ENCODE measurements around the gene LEKR1. TPM values are rescaled to one million over a fixed set of nuclear protein-coding genes. Genes with fewer than 3 reads are reported as not detected.
A peak's percentile ranks its signal among the peaks of the same experiment; 100 is the strongest.

LEKR1 gene
- total and polyA plus RNA-seq, 9 of the 15 experiments (the other 6 are each of a cell fraction or from before 2014, with no cell fraction given): 0.76 to 1.8 (median 1.2) TPM

DNA sequence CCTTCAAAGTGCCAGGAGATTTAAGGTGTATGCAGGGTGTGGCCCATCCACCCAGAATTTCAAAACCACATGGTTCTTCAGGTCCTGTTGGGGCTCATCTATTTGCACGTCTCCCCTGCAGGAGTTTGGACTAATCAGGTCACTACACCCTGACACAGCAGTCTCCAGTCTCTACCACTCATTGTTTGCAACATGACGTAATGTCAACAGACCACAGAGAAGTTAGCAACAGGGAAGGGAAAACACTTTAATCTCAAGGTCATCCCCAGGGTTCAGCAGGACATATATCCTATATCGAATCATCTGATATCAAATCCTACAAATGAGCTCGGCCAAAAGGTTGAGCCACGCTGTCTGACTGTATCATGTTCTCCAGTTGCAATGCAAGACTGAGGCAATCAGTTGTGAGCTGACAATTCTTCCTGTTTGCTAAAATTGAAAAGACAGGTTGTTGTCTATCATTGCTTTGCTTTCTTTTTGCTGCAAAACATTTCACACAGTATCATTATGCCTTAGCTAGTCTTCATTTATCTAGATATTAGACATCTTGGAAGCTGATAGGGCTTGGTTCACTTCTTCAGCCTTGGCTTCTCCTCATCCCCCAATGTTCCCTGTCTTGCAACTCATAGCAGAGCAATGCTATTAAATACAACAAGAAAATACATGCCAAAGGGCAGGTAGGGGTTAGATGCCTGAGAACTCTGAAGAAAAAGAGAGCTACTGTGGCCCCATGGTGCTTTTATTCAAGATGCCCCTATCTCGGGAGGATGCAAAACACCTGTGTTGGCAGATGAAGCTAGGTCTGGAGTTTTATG, 13.4 kb upstream of the LEKR1 start (continued):
- TF ChIP-seq DIDO1 (tag; IDR thresholded peaks at IDR 0.05; ENCODE audit: low read depth): no peak
- no peak for TF ChIP-seq ZNF699 (CRISPR knock-in tag; IDR thresholded peaks at IDR 0.05; ENCODE audit: insufficient replicate concordance)
- TF ChIP-seq CTCF (IDR thresholded peaks at IDR 0.05 in 2 of 3, conservative IDR thresholded peaks at IDR 0.05 in 1 of 3; ENCODE audit: insufficient read depth in 2 of 3, low read depth in 1 of 3, low read length in 3 of 3): no peak
- TF ChIP-seq, protein P1, sequence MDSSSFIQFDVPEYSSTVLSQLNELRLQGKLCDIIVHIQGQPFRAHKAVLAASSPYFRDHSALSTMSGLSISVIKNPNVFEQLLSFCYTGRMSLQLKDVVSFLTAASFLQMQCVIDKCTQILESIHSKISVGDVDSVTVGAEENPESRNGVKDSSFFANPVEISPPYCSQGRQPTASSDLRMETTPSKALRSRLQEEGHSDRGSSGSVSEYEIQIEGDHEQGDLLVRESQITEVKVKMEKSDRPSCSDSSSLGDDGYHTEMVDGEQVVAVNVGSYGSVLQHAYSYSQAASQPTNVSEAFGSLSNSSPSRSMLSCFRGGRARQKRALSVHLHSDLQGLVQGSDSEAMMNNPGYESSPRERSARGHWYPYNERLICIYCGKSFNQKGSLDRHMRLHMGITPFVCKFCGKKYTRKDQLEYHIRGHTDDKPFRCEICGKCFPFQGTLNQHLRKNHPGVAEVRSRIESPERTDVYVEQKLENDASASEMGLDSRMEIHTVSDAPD (CRISPR knock-in tag; IDR thresholded peaks at IDR 0.05): no peak
- no peak for TF ChIP-seq HOXB6 (CRISPR knock-in tag; IDR thresholded peaks at IDR 0.05; ENCODE audit: borderline replicate concordance)
- no peak for TF ChIP-seq SMARCA5 (IDR thresholded peaks at IDR 0.05)
- peak; percentile 15; the same call in 1 of the 2 replicates for TF ChIP-seq RAD51 (IDR thresholded peaks at IDR 0.05; ENCODE audit: borderline replicate concordance, low read depth)
- no peak for TF ChIP-seq ADNP (tag; IDR thresholded peaks at IDR 0.05)
- no peak for TF ChIP-seq ZNF445 (CRISPR knock-in tag; IDR thresholded peaks at IDR 0.05; ENCODE audit: low read depth)
- TF ChIP-seq STAT5B (CRISPR knock-in tag; IDR thresholded peaks at IDR 0.05): no peak
- TF ChIP-seq, protein P2, sequence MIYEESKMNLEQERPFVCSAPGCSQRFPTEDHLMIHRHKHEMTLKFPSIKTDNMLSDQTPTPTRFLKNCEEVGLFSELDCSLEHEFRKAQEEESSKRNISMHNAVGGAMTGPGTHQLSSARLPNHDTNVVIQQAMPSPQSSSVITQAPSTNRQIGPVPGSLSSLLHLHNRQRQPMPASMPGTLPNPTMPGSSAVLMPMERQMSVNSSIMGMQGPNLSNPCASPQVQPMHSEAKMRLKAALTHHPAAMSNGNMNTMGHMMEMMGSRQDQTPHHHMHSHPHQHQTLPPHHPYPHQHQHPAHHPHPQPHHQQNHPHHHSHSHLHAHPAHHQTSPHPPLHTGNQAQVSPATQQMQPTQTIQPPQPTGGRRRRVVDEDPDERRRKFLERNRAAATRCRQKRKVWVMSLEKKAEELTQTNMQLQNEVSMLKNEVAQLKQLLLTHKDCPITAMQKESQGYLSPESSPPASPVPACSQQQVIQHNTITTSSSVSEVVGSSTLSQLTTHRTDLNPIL (CRISPR knock-in tag; IDR thresholded peaks at IDR 0.05): no peak
- peak; percentile 99 for TF ChIP-seq ATF7 (IDR thresholded peaks at IDR 0.05)
- TF ChIP-seq NELFE (IDR thresholded peaks at IDR 0.05; ENCODE audit: insufficient read depth, insufficient read length): no peak
- TF ChIP-seq ZSCAN29 (IDR thresholded peaks at IDR 0.05): no peak
- TF ChIP-seq DACH1 (IDR thresholded peaks at IDR 0.05; ENCODE audit: partially characterized antibody): no peak
- TF ChIP-seq ZNF165 (CRISPR knock-in tag; IDR thresholded peaks at IDR 0.05; ENCODE audit: borderline replicate concordance): no peak
- TF ChIP-seq ZNF668 (CRISPR knock-in tag; IDR thresholded peaks at IDR 0.05): no peak
- peak in 1 of 2 experiments; percentile 57; a peak in 2 of 4 replicates for TF ChIP-seq HDAC1 (IDR thresholded peaks at IDR 0.05)
- no peak for TF ChIP-seq KDM4B (IDR thresholded peaks at IDR 0.05; ENCODE audit: borderline replicate concordance in 2 of 2, low read depth in 1 of 2)
- no peak for TF ChIP-seq ZNF324 (CRISPR knock-in tag; IDR thresholded peaks at IDR 0.05)
- TF ChIP-seq, protein P3, sequence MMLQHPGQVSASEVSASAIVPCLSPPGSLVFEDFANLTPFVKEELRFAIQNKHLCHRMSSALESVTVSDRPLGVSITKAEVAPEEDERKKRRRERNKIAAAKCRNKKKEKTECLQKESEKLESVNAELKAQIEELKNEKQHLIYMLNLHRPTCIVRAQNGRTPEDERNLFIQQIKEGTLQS (IDR thresholded peaks at IDR 0.05): peak; percentile 98
- TF ChIP-seq, protein P3 (CRISPR knock-in tag; conservative IDR thresholded peaks at IDR 0.05): peak; percentile 76
- TF ChIP-seq SIX5 (IDR thresholded peaks at IDR 0.05; ENCODE audit: borderline replicate concordance in 1 of 2, insufficient read depth in 1 of 2, low read depth in 1 of 2, low read length in 2 of 2): no peak

Measured in K562 (cell line).